Stimulated activated CD8-positive, alpha-beta memory T cell treated with anti-CD3 and anti-CD28 coated beads, Interleukin-7, amount 100 ng/mL, for 48 hours (primary cell): ENCODE results near the gene EMX2.

Experiments
- DNase-seq, 2 donors: peaks; one replicate each; pipeline ENCODE4 v3.0.0-alpha.2; 2020; ENCODE audit warnings: low read depth in 1 of 2; ENCODE audit errors: extremely low read depth in 1 of 2

The EMX2 gene

DNA sequence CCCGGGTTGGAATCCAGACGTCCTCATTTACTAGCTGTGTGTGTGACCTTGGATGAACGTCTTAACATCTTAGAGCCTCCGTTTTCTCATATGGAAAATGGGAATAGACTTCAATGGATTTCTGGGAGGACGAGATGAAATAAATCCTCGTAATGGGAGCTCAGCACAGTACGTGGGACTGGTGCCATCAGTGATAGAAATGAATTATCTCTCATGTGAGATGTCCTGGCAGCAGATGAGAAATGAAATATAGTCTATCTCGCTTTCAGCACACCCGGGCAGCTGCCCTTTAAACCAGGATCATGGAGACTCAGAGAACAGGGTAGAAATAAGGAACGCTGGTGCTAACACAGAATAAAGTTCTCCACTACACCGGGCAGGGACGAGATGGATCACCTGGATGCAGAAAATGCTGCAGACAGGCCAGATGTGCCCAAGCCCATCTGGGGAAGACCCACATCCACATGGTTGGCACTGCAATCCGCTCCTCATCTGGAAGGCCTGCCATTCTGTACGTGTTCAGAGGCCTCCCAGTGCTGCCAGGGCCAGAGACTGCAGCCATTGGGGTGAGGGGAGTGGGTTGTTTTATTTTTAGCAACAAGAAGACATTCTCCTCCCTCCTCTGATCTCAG lies 11.1 kb upstream of the EMX2 start:
- DNase-seq: no peak

DNA sequence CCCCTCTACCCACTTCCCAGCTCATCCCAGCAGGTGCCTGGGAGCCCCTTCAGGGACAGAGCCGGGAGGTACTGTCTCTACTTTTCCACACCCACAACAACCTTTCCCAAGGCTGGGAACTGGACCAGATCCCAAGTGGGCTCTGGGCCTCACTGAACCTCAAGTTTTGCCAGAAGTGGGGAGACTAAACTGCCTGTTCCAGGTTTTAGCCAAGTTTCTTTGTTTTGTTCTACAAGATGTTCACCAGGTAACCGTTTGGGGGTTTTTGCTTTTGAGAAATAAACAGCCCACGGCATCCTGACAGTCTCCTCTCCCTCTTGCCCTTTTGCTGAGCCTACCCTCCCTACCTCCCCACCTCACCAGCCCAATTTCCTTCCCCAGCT lies 10.6 kb upstream of the EMX2 start:
- DNase-seq: no peak

DNA sequence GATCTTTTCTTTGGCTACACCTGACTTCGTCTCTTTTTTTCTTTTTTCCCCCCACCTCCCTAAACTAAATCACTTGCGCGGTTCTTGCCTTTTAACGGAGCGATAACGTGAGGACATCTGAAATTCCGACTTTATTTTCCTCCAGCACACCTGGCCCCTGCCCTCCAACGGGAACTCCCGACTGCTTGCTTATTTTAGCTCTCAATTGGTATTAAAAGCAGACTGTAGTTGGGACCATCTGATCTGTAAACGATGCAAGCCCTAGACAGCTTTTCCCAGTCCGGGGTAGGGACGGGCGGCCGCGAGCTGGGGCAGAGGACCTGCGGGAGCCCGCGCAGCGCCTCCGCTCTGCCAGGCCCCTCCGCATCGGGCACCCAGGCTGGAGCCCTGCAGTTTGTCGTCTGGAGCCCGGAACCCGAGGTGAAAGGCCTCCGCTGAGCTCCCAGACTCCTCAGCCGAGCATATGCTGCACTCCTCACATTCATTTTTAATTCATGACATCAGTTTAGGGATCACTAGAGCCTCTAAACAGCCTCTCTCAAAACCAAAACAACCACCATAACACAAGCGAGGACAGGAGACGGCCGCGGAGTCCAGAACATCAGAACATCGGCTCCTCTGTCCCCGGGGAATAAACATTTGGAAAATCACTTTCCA lies 10.0 kb upstream of the EMX2 start:
- no peak for DNase-seq

DNA sequence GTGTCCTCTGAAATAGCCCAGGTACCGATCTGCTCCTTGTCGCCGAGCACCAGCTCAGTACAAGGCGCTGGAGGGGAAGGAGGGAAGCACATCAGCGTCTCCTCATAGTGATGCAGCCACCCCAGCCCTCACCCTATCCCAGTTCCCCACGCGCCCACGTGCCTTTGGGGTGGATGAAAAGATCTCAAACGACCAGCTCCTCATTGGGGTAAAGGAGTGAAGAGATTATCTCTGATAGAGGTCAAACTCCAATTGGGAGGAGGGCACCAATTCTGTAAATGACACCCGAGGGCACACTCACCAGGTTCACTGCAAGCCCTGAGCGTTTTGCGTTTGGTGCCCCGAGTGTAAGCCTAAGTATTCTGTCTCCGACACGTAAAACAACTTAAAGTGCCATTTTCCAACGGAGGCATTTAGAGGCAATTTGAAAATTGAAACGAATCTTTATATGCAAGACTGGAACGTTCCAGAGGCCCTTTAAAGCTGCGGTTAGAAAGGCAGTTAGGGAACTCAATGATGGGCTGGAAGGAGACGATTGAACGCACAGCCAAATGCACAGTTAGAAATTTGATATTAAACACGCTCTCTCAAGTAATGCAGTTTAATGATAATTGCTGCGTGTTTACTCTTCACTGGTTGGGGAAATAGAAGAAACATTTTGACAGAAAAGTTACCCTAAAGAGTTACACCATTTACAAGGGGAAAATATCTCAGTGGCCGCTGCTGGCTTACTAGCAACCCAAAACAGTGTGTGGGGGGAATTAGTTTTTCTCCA lies 8.9 kb upstream of the EMX2 start:
- no peak for DNase-seq

DNA sequence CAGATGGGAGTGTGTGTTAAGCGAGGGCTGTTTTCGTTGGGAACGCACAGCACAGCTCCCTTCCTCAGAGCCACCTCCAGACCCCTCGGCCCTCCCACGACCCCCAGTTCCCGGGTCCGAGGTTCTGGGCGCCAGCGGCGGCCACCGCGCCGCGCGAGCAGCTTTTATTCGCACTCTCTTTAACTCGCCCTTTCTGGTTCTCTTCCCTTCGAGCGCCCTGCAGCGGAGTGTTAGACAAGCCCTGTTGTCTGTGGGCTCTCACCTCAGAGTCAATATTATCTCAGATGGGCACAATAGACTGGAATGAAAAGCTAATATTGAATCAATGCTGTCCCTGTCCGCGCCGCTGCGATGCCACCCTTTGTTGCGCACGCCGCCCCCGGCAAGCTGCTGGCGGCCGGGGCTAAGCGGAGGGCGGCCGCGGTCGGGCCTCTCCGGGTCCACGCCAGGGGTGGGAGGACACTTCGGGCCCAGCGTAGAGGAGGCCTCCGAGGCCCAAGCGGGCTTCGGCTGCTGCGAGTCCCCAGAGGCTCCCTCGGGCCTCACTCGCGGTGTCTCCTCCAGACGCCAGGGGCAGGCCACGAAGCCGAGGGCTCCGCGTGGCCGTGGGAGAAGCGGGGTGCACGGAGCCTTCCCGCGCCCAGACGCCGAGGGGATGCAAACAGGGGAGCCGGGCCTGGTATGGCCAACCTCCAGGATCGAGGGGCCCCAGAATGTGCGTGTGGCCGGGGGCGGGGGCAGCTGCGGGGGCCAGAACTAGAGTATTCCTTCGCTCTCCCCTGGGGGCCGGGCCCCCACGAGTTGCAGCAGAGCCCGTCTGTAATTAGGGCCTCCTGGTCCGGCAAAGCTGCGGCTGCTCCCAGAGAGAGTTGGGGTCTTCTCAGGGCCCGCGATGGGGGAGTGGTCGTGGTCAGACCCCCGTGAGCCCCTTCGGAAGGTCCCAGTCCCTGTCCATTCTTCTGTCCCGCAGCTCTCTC lies 7.9 kb upstream of the EMX2 start:
- DNase-seq: no peak

DNA sequence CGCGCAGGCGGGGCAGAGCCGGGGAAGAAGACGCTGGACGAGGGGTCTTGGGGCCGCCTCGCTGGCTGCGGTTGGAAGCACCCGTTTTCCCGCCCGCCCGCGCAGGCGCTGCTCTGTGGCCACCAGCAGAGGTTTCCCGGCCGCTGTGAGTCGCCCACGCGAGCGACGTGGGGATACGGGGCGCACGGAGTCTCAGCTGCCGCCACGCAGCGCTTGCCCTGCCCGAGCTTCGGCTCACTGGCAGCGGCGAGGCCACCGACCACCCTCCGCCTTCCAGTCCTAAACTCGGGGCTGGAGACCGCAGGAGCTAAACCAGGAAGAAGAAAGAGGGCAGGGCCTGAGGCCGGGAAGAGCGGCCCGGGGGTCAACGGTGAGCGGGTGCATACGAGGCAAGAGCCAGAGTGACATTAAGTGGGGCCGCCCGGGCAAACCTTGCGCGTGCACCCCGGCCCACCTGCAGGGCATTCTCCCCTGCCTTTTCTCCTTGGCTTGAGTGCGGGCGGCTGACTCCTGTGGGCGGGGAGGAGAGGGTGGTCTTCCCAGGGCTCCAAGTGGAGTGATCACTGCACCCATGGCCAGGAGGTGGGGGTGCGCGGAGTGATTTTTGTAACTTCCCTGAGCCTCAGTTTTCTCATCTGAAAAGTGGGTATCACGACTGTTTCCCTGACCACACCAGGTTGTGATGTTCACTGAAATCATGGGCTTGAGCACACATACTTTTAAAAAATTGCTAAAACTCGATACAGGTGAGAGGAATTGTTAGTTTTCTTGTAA lies 7.1 kb upstream of the EMX2 start:
- no peak for DNase-seq

DNA sequence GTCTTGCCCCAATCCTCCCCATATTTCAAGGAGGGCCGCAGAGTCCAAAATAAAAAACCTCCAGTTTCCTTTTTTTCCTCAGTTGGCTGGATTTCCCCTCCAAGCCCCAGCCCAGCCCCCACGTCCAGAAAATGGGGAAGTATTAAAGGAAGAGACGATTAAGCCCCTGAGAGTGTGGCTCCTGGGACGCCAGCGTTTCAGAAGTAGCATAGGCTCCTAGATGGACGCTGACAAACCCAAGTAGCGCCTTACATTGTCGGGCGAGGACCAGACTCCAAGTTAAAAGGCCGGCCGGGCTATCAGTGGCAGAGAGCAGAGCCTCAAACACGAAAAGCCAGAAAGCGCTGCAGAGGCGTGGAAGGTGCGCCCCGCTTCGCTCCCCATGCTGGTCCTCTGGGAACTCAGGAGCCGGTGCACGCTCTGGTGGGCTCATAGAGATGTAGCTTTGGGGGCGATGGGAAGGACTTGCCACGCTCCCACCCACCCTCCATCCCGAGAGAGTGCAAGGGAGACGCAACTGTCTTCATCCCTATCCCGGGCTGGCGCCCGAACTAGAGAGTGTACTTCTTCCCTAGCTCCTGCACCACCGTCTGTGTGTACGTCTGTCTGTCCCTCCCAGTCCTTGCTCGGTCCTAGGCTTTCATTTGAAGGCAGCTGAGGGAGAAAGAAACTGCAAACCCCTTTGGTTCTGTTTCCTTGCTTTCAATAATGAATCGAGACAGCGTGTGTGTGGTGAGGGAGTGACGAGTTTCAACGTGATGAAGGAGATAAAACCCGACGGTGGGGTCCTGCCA lies 6.3 kb upstream of the EMX2 start:
- DNase-seq: no peak

DNA sequence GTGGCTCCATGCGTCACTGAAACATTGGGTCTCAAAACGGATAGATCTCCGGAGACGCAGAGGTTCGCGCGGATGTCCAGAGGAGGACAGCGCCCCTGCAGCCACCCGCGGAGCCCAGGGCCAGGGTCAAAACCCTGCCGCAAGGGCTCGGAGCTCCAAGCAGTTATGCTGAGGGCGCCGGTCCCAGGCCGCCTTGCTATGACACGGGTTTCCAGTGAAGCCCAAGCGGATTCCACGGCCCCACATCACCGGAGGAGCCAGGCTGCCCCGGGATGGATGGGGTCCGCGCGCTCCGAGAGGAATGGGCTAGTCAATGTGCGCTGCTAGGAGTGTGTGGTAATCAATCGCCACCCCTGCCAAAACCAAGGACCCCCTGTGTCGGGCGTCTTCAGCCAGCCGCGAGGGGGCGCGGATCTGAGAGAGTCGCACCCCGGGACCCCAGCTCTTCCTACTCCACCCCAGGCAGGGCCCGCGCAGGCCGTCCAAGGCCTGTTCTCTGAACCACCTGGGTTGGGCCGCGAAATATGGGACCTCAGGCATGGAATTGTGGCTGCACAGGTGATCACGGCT lies 5.6 kb upstream of the EMX2 start:
- no peak for DNase-seq

DNA sequence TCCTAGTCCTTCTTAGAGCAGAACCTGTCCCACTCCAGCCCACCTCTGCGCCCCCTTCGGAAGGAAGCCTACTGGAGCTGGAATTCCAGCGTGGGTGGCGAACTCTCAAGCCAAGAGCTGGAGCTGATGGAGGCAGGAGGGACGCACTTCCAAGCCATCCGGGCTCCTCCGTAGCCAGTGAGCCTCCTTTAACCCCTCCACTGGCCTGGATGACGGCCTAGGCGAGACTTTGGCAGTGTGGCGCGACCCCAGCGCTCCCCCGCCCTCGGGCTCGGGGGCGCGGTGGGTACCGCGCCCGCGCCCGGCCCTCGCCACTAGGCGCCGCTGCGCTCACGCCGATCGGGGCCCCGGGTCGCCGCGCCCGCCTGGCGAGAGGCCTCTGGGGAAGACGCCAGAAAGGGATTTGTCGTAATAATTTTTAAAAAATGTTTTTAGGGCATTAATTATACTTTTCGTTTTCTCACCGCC lies 5.1 kb upstream of the EMX2 start:
- no peak for DNase-seq

DNA sequence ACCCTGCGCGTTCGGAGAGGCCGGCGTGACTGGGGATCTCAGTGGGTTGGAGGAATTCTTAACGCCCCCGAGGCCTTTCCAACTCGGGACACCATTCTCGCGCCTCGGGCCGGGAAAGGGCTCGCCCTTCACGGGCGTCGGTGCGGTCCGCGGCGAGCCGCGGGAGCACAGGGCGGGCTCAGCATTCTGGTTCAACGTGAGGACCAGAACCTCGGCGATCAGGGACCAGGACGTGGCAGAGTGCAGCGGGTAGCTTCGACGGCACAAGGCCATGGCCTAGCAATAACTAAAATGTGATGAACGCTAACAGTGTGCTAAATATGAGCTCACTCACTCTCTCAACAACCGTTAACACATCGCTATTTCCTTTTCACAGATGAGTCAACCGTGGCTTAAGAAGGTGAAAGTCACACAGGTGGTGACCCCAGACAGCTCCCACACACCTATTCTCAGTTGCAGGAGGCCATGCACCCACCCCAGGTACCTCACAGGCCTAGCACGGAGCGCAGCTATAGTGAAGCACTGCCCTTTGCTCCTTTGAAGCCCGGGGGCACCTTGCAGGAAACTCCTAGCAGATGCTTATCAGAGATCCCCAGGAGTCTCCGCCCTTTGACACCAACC lies 4.5 kb upstream of the EMX2 start:
- DNase-seq: no peak

DNA sequence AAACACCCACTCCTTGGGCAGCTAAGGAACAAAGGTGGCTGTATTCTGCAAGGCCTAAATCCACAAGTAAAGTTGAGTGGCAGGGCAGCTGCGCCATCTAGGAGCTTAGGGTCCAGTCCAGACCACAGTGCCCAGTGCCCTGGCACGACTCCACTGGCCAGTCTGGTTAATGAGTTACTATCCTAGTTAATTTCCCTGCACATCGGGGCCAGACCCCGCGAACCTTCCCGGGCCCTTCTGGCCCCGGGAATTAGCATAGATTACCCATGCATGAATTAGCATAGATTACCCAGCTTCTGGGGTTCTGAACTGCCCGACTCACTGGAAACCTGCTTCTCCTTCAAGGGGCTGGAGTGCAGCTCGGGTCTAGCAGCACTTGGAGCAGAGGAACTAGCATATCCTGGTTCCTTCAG lies 3.2 kb upstream of the EMX2 start:
- no peak for DNase-seq

DNA sequence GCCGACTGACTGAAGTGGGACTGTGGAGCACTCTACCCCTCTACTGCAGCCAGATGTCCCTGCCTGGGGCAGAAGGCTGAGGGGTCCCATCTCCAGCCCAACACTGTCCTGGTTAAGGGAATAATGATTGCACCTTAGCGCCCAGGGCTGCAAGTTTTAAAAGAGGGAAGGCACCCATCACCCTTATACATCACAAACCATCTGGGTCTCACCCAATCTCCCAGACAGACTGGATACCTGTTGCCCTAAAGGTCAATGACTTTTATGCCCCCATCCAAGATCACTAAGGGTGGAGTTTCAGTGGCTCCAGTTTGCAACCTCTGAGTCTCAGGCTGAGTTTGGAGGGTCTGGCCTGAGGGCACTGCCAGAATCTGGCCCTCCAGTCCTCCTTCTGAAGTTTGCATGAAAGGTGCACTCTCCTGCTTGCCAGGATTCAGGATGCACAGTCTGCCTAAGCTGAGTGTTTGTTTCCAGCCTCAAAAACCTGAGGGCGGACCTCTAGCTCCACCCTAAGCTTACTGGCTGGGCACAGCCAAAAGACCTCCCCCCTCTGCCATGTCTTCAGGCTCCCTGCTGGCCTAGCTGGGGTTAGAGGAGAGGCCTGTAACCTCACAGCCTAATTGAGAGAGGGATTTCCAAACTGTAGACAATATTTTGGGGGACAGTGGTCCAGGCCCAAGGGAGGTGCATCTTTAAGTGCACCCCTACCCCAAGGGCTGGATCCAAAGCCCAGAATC lies 2.5 kb upstream of the EMX2 start:
- no peak for DNase-seq

DNA sequence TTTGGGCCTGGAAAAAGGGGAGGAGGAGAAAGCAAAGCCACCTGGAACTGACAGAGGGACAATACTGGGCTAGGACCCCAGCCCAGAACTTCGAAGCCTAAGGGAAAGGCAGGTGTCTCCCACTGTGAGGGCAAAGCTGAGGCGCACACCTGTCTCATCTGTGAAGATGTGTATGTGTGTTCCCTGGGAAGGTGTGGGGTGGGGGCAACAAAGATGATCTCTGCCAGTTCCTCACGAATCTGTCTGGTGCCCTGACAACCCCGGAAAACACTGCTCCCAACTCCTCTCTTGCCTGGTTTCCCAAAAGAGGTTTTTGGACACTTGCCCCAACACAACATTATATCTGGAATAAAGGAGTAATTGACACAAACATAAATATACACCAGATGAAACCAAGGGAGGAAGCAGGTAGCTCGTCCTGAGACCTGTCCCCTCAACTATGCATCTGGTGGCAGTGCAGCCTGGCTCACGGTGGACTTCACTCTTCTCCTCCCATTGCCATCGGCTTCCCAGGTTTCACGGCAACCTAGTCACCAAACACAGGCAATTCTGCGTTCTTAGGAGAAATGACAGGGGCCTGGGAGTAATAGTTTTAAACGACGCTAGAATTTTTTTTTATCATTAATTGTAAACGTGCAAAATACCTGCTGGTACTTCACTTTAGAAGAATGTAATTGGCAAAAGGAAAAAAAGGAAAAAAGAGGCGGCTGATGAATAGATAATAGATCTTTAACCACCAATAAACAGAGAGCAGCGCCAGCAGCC lies 1.7 kb upstream of the EMX2 start:
- DNase-seq: no peak

DNA sequence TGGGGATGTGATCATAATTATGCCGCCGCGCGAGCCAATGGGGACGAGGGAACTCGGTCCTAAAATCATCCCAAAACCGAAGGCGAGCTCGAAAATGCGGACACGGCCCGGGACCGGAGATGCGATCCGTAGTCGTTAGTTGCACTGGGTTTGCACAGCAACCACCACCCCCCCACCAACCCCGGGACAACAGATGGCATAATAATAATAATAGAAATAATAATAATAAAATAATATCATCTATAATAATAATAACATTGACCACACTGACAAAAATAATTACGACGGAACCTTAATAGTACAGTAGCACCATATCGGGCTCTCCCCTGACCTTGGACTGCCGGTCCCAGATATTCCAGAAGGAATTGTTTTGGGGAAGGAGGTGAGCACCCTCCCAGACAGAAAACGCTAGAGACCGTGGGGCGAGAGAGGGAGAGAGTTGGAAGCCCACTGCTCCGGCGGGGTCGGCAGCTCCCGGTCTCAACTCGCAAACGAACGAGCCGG lies 1.1 kb upstream of the EMX2 start:
- DNase-seq: no peak

DNA sequence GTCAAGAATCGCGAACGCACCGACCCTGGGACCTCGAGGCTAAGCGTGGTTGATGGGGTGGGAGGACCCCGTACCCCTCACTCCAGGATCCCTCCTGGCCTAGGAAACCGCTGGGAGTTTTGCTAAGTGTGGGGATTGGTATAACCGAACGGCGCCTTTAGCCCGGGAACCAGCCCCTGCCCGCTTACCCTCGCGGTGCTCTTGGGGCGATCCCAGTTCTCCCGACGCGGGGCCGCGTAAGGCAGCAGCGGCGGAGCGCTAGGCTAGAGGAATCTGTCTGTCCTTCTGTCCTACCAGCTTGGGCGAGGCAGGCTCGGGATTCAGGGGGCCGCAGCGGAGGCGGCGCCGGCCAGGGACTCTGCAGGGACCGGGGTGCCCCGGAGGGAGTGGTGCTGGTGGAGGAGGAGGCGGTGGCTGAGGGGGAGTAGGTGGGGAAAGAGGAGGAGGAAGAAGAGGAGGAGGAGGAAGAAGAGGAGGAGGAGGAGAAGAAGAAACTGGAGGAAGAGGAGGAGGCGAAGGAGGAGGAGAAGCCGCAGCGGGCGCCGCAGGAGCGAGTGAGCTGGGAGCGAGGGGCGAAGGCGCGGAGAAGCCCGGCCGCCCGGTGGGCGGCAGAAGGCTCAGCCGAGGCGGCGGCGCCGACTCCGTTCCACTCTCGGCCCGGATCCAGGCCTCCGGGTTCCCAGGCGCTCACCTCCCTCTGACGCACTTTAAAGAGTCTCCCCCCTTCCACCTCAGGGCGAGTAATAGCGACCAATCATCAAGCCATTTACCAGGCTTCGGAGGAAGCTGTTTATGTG lies 439 bp upstream of the EMX2 start:
- no peak for DNase-seq
